Upper lobe of right lung (tissue), 1 donor: ENCODE measurements around the gene SLC29A3. TPM values are rescaled to one million over a fixed set of nuclear protein-coding genes. Genes with fewer than 3 reads are reported as not detected.

Experiments
- ATAC-seq: fragments of 200-7000 bp; cut with Tn5 transposase; one replicate; pipeline ENCODE4 v1.9.1; 2020; ENCODE audit warnings: mild to moderate bottlenecking, moderate library complexity
- DNase-seq: peaks from one replicate; pipeline ENCODE4 v3.0.0-alpha.2; 2020
- H3K27ac ChIP-seq: fragments of 200-600 bp; one replicate; pipeline ENCODE4 v1.8.0; 2022
- H3K27me3 ChIP-seq: fragments of 200-600 bp; one replicate; pipeline ENCODE4 v1.8.0; 2022; ENCODE audit warnings: mild to moderate bottlenecking
- H3K36me3 ChIP-seq: fragments of 200-600 bp; one replicate; pipeline ENCODE4 v1.8.0; 2022
- H3K4me1 ChIP-seq: fragments of 200-600 bp; one replicate; pipeline ENCODE4 v1.8.0; 2022
- H3K4me3 ChIP-seq: fragments of 200-600 bp; one replicate; pipeline ENCODE4 v1.8.0; 2022; ENCODE audit warnings: mild to moderate bottlenecking
- H3K9me3 ChIP-seq: fragments of 200-600 bp; one replicate; pipeline ENCODE4 v1.8.0; 2022
- CTCF ChIP-seq: fragments of 200-600 bp; IDR thresholded peaks from one replicate; pipeline ENCODE4 v1.8.0; 2022; ENCODE audit warnings: antibody characterized with exemption
- intact Hi-C: fragments of 100-400 bp; cut with DNase I; formaldehyde crosslinking; loops from one replicate; pipeline ENCODE4 v1.11.0; 2022
- total RNA-seq: library from RNA; stranded (reverse); fragmentation: NEBNext Ultra II Directional; extraction: Animal tissue kit (Norgen Biotek cat#: 25700); gene quantifications from one replicate; pipeline ENCODE4 v1.2.1, GENCODE V29; 2021
- donor health status: DM: no; HTN: yes; CAD: no; lungs with severe emphysema.

SLC29A3 gene
- total RNA-seq, 1 donor from 2014 or later = 14.8 TPM

- Histone ChIP-seq H3K9me3 (no peaks in the 10 kb centered on the region), H3K4me1 (peaks cover 6% of the 10 kb centered on the region), H3K27me3 (no peaks in the 10 kb centered on the region), H3K4me3 (no peak overlapping the region), H3K27ac (no peak overlapping the region), H3K36me3 (no peaks in the 10 kb centered on the region)
- DNase-seq (no peak), ATAC-seq (no peak)
- TF ChIP-seq CTCF = no peak
- intact Hi-C loops = no loop called here
Observed at GRCh38 chr10:71368643-71369042, 49.6 kb downstream of the SLC29A3 start.

GRCh38 chr10:71369602-71370001, 50.5 kb downstream of the SLC29A3 start:
- Histone ChIP-seq H3K4me1 (peaks cover 6% of the 10 kb centered on the region), H3K4me3 (no peak overlapping the region), H3K36me3 (no peaks in the 10 kb centered on the region), H3K9me3 (no peaks in the 10 kb centered on the region), H3K27me3 (no peaks in the 10 kb centered on the region), H3K27ac (no peak overlapping the region)
- intact Hi-C loops = no loop called here
- no peak for TF ChIP-seq CTCF
- no peak for ATAC-seq
- DNase-seq = no peak

GRCh38 chr10:71370031-71370430, 51.0 kb downstream of the SLC29A3 start:
- intact Hi-C loops = no loop called here
- TF ChIP-seq CTCF = no peak

GRCh38 chr10:71371750-71372166, 52.7 kb downstream of the SLC29A3 start:
- intact Hi-C loops = no loop called here
- peak overlapping the region; percentile 17 for H3K27ac ChIP-seq
- DNase-seq = no peak
- no peaks in the 10 kb centered on the region for H3K9me3 ChIP-seq
- no peaks in the 10 kb centered on the region for H3K27me3 ChIP-seq
- H3K36me3 ChIP-seq = no peaks in the 10 kb centered on the region
- H3K4me1 ChIP-seq = peaks cover 13% of the 10 kb centered on the region
- no peak for TF ChIP-seq CTCF
- ATAC-seq = peak; percentile 64
- no peak overlapping the region for H3K4me3 ChIP-seq

More at GRCh38 chr10:71370031-71370430, 51.0 kb downstream of the SLC29A3 start:
- Histone ChIP-seq H3K4me1 (peaks cover 6% of the 10 kb centered on the region), H3K27ac (no peak overlapping the region), H3K9me3 (no peaks in the 10 kb centered on the region), H3K36me3 (no peaks in the 10 kb centered on the region), H3K27me3 (no peaks in the 10 kb centered on the region), H3K4me3 (no peak overlapping the region)
- ATAC-seq (no peak), DNase-seq (no peak)

- intact Hi-C loops = no loop called here
Observed at GRCh38 chr10:71372882-71373495, 53.9 kb downstream of the SLC29A3 start.

More at GRCh38 chr10:71372882-71373495, 53.9 kb downstream of the SLC29A3 start:
- Histone ChIP-seq H3K9me3 (no peaks in the 10 kb centered on the region), H3K27me3 (no peaks in the 10 kb centered on the region), H3K4me1 (peaks cover 19% of the 10 kb centered on the region), H3K27ac (peak overlapping the region; percentile 31), H3K36me3 (no peaks in the 10 kb centered on the region), H3K4me3 (no peak overlapping the region)
- no peak for ATAC-seq
- no peak for TF ChIP-seq CTCF
- DNase-seq = no peak
